Middle frontal gyrus (tissue), 1 donor: ENCODE results near the gene AEN.

Experiments used
- DNase-seq: peaks from one replicate; pipeline ENCODE4 v3.0.0-alpha.2; 2015; ENCODE audit warnings: low spot score; ENCODE audit errors: extremely low spot score

Gene AEN

DNA sequence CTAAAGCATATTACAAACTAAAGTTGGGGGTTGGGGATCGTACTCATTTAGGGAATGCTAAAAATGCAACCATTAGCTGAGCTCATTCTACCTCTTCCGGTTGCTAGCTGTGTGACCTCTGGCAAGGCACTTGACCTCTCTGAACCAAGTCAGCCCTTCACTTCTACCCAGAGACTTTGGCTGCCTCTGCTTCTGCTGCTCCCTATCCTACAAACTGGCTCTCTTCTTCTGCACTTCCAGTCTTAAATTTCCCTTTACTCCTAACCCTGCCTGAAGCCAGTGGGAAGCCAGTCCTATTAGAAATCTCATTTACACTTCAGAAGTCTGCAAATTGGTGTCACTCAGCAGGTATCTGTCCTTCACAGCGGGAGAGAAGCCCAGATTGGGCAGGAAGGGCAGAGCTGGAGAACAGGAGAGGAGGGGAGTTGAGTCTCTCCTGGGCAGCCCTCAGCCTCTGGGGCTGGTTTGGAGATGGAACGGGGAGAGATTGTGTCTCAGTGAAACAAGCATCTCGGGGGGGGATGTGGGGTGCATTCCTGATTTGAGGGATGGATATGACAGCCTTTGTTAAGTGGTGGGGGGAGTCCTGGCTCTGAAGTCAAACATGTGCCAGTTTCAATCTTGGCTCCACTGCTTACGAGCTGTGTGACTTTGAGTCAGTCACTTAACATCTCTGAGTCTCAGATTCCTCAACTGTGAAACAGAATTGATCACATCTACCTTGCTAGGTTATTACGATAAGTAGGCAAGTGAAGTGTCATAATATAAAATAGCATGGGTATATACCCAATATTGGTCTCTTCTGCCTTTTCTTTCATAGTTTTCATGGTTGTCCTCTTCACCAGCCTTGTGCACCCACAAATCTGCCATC, 7.8 kb upstream of the AEN start:
- DNase-seq = no peak

DNA sequence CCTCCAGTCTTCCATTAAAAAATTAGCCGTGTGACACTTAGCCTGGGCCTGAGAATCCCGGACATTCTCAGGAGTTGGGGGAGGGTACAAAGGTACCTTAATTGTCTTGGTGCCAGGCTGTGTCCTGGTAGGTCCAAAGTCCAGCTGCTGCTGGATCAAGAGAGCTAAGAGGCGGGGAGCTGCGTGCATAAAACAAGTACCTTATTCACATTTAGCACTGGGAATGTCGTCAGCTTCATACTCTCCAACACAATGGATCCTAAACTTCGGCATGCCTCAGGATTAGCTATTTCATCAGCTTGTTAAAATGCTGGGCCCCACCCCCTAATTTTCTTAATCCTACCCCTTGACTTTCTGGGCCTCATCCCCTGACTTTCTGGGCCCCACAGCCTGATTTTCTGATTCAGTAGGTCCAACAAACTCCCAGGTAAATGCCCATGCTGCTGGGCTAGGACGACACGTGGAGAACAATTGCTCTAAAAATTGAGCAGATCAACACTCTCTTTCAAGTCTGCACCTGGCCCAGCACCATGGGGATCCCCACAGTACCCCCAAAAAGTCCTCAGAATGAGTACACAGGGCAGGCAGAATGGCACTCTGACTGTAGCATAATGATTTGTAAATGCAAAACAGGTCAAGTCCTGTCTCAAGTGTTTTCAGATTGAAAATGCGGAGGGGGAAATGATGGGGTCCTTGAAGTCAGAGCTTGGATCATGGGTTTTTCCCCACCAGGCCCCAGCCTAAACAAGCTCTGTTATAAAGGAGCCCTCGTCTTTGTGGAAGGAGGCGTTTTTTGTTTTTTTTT, 5.6 kb upstream of the AEN start:
- no peak for DNase-seq

DNA sequence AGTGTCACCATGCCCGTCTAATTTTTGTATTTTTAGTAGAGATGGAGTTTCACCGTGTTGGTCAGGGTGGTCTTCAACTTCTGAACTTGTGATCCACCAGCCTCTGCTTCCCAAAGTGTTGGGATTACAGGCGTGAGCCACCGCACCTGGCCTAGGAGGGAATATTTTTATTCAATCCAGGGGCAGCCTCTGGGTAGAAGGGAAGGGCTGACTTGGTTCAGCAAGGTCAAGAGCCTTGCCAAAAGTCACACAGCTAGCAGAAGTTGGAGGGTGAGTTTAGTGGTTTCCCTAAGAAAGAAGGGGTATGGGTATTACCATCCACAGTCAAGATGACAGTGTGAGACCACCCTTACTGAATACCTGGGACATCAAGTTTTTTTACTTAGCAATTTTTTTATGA, 4.9 kb upstream of the AEN start:
- no peak for DNase-seq

DNA sequence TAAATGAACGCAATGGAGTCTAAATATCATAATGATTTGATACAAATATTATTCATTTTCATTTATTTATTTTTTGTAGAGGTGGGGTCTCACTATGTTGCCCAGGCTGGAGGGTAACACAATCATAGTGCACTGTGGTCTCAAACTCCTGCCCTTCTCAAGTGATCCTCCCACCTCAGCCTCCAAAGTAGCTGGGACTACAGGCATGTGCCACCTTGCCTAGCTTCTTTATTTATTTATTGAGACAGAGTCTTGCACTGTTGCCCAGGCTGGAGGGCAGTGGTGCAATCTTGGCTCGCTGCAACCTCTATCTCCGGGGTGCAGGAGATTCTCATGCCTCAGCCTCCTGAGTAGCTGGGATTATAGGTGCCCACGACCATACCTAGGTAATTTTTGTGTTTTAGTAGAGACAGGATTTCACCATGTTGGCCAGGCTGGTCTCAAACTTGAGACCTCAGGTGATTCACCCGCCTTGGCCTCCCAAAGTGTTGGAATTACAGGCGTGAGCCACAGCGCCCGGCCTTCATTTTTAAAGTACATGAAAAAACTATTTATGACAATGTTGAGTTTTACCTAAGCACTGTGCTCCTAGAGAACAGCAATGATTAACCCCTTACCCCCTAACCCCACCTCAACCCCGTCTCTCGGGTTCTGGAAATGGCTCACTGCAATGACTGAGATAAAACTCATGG, 4.0 kb upstream of the AEN start:
- DNase-seq = no peak

DNA sequence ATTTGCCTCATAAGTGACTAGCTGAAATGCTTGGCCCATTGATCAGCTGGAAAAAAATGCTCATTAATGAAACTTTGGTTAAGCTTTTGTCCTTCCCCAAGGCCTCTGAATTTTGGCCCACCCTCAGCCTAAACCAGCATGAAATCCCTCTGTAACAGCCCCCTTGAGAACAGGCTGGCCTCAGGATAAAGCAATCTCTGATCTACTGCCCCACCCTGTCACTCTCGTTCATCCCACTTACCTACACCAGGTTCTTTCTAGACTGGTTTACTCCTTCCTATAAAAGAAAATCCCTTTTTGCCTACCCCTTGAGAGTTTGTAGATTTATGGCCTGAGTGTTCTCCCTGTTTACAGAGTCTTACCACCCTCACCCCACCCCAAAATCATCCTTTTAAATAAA, 3.4 kb upstream of the AEN start:
- DNase-seq = no peak

DNA sequence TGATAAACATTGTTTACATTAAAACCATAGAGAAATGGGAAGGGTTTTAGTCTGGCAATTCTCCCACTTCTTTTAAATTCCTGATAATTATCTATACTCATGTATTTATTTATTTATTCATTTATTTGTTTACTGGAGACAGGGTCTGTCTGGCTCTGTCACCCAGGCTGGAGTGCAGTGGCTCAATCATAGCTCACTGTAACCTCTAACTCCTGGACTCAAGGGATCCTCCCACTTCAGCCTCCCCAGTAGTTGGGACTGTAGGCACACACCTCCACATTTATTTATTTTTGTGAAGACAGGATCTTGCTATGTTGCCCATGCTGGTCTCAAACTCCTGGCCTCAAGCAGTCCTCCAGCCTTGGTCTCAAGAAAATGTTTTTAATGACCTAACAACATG, 2.5 kb upstream of the AEN start:
- DNase-seq = no peak

DNA sequence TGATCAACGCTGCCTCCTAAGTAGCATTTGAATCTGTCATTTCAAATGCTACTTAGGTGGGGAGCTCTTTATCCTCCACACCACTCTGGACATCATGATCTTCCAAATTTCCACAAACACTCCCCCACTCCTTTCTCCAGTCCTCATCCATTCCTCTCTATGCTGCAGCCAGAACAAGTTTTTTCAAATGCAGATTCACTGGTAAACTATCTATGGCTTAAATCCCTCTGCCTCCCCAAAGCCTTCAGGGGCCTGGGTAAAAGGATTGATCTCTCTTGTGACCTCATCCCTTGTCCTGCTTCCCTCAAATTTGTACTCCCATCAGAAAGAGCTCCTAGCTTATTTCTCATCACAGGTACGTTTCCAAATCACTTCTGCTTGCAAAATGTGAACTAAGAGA, 1.3 kb upstream of the AEN start:
- no peak for DNase-seq

DNA sequence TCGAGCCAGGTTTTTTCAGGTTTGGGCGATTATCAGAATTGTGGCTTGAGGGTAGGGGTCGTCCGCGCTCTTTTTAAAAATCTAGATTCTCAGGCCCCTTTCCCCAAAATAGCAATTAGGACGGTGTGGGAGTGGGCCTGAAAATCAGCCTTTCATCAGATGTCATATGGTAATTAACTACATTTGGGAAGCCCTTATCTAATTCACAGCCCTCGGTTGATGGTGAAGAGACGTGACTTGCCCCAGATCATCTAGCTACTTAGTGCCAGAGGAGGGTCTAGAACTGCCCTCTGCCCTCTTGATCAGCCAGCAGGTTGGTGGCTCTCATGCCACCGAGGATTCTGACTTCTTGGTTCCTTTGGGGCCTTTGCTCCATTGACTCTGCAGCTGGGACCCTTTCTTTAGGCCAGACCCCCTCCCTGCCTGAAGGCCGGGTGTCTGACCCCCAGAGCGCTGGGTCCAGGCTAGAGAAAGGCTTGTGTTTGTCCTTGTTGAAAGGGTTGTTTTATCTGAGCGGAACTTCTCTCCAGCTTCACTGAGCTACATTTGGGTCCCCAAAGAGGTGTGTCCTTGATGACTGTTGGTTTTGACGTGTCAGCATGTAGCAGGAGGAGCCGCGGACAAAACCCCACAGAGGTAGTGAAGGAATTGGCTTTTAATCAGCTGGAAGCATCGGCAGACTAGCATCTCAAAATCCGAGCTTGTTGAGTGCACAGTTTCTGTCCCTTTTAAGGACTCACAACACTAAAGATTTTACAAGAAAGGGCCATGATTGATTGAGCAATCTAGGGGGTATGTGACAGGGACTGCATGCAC, 857 bp downstream of the AEN start:
- DNase-seq = no peak

DNA sequence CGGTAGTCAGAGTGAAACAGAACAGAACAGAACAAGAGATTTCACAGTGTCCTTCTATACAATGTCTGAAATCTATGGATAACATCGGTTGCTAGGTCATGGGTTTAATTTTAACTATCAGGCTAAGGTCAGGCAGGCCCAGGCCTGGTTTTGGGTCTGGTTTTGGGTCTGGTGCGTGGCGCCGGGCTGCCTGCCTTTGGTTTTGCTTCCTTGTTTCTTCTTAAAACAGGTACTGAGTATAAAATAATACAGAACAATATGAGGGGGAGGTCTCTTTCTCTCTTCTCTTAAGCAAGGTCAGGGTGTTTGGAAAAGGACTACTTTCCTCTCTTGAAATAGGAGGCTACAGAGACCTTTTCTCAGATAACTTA, 1.4 kb downstream of the AEN start:
- no peak for DNase-seq

DNA sequence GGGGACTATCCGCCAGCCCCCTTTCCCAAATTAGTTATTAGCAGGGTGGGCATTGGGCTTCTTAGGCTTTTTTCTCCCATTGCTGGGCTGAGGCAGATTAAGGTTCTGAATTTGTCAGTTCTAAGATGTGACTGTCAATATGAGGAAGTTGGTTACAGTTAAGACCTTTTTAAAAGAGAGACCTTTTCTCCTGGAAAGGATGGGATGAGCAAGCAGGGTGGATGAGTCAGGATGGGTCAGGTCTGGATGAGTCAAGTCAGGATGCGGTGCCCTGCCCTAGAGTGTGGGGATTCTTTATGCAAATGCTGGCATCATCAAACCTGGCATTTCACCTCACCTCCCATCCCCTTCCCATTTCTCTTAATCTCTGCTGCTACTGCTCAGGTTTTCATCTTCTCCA, 1.9 kb downstream of the AEN start:
- DNase-seq = no peak

DNA sequence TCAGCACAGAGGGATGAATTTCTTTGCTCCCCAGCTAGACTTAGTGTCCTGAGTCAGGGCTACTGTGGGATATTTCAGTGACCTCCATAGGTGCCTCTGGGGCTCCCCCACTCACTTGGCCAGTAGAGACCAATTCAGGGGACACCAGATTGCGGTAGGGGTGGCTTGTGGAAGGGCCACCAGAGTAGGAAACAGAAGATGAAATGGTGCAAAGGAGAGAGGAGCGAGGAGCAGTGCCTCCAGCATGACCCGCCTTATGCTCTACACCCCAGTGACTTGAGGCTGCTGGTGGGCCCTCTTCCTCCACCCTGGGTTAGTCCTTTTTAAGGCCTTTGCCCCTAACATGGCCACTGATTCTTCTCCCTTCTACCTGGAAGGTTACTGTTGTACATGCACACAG, 2.5 kb downstream of the AEN start:
- no peak for DNase-seq

DNA sequence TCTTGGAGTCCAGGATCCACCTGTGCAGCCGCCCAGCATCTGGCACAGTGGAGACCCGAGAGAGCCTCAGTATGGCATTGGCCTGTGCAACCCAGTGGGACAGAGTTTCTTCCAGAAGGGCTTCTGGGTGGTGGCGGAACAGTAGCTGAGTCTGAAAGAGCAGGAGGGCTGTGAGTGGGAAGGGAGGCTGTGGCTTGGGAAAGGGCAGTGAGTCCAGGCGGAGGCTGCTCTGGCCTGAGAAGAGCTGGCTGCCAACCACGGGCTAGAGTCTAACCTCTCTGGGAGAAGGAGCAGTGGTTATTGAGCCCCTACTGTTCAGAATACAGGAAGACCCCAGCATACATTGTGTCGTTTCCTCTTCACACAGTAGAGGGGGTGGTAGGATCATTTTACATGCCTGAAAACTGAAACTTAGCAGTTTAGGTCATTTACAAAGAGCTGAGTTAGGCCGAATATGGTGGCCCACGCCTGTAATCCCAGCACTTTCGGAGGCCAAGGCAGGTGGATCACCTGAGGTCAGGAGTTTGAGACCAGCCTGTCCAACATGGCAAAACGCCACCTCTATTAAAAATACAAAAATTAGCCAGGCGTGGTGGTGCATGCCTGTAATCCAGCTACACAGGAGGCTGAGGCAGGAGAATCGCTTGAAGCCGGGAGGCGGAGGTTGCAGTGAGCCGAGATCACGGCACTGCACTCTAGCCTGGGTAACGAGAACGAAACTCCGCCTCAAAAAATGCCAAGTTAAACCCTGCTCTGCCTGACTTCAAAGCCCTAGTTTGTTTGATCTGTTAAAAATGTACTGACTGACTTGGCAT, 3.2 kb downstream of the AEN start:
- DNase-seq = no peak

DNA sequence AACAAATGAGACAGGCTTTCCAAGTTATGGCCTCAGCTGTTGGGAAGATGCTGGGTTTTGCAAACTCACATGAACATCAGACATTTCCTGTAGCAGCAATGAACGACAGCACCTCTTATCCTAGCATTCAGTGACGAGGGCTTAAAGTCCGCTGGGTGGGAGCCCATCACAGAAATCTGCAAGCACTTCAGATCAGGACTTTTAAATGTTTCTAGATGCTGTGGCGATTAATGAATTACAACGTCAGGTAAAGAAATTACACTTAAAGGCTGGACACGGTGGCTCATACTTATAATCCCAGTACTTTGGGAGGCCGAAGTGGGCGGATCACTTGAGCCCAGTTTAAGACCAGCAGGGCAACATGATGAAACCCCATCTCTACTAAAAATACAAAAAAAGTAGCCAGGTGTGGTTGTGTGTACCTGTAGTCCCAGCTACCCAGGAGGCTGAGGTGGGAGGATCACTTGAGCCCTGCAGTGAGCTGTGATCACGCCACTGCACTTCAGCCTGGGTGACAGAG, 3.9 kb downstream of the AEN start:
- DNase-seq = no peak

DNA sequence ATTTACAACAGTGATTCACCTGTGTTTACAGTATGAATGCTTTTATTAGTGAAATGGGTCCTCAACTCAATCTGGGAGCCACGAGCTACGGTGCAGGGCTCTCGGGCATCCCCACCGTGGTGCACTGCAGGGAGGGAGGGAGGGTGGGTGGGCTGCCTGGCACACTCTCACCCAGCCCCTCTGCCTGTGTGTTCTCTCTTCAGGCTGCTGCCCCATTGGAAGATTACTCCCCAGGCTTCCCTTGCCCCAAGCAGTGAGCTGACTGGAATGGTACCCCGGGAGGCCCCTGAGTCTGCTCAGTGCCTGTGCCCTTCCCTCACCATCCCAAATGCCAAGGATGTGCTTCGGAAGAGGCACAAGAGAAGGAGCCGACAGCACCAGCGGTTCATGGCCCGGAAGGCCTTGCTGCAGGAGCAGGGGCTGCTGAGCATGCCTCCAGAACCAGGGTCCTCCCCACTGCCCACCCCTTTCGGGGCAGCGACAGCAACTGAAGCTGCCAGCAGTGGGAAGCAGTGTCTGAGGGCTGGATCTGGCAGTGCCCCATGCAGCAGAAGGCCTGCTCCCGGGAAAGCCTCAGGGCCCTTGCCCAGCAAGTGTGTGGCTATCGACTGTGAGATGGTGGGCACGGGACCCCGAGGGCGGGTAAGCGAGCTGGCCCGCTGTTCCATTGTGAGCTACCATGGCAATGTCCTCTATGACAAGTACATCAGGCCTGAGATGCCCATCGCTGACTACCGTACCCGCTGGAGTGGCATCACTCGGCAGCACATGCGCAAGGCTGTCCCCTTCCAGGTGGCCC, 5.0 kb downstream of the AEN start:
- DNase-seq = no peak

DNA sequence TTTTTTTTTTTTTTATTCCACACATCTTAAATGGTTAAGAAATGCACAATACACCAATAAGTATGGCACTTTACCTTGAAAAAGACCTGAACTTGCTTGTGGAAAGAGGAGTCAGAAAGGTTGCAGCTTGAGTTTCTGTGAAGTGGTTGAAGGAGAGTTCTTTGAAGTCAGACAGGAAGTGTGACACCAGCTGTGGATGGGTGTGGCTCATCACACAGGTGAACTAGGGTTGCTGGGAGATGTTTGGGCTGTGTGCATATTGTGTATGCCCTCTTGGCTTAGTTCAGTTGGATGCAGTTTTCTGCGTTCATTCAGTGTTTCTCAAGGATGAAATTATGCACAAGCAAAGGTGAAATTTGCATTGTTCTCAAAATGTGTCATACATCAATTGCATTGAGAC, 6.3 kb downstream of the AEN start:
- DNase-seq = no peak

DNA sequence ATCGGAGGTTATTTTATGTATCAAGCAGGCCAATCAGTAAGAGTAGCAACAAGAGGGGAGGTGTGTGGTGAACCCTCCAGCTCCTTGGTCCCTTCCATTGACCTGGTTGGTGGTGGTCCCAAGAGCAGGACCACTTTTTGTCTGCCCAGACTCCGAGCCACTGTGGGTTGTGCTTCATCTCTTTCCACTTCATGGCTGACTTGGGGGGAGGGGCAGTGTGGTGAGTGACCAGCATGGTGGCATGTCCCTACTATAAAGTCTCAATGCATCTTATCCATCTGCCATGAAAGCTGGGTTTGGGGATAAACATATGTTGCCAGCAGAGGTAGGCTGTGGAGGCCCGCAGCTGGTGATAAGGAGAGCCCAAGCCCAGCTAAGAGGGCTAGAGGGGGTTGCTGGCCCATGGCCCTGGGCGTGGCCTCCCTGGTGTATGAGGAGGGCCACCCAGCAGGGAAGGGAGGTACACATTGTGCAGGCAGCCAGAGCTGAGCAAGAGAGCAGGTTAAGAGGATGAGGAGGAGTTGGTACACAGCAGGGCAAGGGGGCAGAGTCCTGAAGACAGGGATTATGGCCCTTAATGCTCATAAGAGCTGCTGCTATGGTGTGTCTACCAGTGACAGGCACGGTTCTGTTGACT, 7.0 kb downstream of the AEN start:
- no peak for DNase-seq

DNA sequence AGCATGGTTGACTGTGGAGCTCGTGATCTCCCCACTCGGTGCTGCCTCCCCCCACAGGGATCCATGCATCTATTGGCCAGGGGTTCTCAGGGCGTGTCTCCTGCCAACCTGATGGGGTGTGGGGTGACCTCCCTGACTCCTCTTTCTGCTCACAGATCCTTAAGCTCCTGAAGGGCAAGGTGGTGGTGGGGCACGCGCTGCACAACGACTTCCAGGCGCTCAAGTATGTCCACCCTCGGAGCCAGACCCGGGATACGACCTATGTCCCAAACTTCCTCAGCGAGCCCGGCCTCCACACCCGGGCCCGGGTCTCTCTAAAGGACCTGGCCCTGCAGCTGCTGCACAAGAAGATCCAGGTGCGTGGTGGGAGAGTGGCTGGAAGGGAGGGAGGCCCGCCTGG, 7.9 kb downstream of the AEN start:
- DNase-seq = no peak

DNA sequence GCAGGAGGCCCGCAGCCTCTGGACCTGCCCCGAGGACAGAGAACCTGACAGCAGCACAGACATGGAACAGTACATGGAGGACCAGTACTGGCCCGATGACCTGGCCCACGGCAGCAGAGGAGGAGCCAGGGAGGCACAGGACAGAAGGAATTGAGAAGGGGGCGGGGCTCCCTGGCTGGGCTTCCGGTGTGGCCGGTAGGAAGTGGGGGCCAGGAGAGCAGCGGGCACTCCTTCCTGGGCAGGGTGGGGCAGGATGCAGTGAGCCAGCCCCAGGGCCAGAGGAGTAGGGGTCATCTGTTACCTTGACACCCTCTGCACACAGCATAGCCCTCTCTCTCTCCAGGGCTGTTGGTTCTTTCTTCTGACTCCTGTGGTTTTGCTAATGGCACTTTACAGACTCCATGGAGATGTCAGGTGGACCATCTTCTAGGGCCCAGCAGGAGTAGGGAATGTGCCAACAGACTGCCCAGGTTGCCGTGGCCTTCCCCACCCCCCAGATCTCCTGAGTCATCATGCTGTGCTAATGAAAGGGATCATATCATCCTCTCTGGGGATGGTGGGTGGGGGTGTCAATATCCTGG, 9.1 kb downstream of the AEN start:
- DNase-seq = no peak
